Heart right ventricle (tissue), 16 donors: ENCODE measurements around the gene POTEJ. TPM values are rescaled to one million over a fixed set of nuclear protein-coding genes. Genes with fewer than 3 reads are reported as not detected.
"Not testable (repeated sequence)": the region's sequence is repeated elsewhere in the genome, so short reads cannot be mapped to it uniquely, and the experiment has no call there.

ENCODE experiments used
- ATAC-seq, 8 donors: fragments of 200-7000 bp; cut with Tn5 transposase; one replicate each; pipeline ENCODE4 v1.9.1; 2020; ENCODE audit warnings: mild to moderate bottlenecking in 8 of 8, moderate library complexity in 8 of 8, moderate number of reproducible peaks in 1 of 8
- DNase-seq, 2 donors: peaks; one replicate each; pipeline ENCODE4 v3.0.0-alpha.2; 2020
- H3K27ac ChIP-seq, 10 donors: fragments of 200-600 bp; sonication (generic) in 2 of 10; one replicate each; pipeline versions ENCODE4 v1.5.0 to v1.8.0; 2020 to 2022; ENCODE audit warnings: mild to moderate bottlenecking in 3 of 10
- H3K27me3 ChIP-seq, 7 donors: fragments of 200-600 bp; one replicate each; pipeline ENCODE4 v1.8.0; 2021 to 2022; ENCODE audit warnings: mild to moderate bottlenecking in 2 of 7
- H3K36me3 ChIP-seq, 9 donors: fragments of 200-600 bp; sonication (generic) in 1 of 9; one replicate each; pipeline versions ENCODE4 v1.5.0 to v1.8.0; 2020 to 2022; ENCODE audit warnings: mild to moderate bottlenecking in 2 of 9
- H3K4me1 ChIP-seq, 9 donors: fragments of 200-600 bp; sonication (generic) in 1 of 9; one replicate each; pipeline versions ENCODE4 v1.5.0 to v1.8.0; 2020 to 2022; ENCODE audit warnings: mild to moderate bottlenecking in 4 of 9
- H3K4me3 ChIP-seq, 10 donors: fragments of 200-600 bp; sonication (generic) in 2 of 10; one replicate each; pipeline versions ENCODE4 v1.5.0 to v1.8.0; 2020 to 2022; ENCODE audit warnings: mild to moderate bottlenecking in 7 of 10, moderate library complexity in 2 of 10
- H3K9me3 ChIP-seq, 11 donors: fragments of 200-600 bp in 10 of 11; sonication (generic) in 2 of 11; one replicate each; pipeline versions ENCODE4 v1.5.0 to v1.8.0; 2013 to 2022; ENCODE audit warnings: mild to moderate bottlenecking in 2 of 11, control low read depth in 1 of 11, moderate library complexity in 1 of 11
- WGBS, 2 donors: extraction: QIAGEN DNeasy Blood & Tissue Kit; methylation state at CpG; one replicate each; pipeline ENCODE4 v1.1.7; 2013; ENCODE audit warnings: inconsistent platforms in 1 of 2; 5-methylcytosine and 5-hydroxymethylcytosine counted together
- intact Hi-C, 10 donors: fragments of 100-400 bp; cut with DNase I; formaldehyde crosslinking; loops; one replicate each; pipeline versions ENCODE4 v1.11.1 to v1.14.2; 2022
- polyA plus RNA-seq, 2 donors: library from polyadenylated mRNA; stranded (reverse); fragments of 200-250 nt; gene quantifications; one replicate each; pipeline ENCODE4 v1.2.3, GENCODE V29; 2013
- total RNA-seq, 10 donors: library from RNA; stranded (reverse); fragmentation: NEBNext Ultra II Directional in 3 of 10; extraction: Animal tissue kit (Norgen Biotek cat#: 25700) in 3 of 10; gene quantifications; one replicate each; pipeline versions ENCODE4 v1.2.1 to v1.2.4, GENCODE V29; 2021 to 2023
- donor health status: Arrhythmogenic right ventricular cardiomyopathy.
- donor health status: ischemic (EF 13 %, LVEDD 7.1; RV severe dilation, severe dysfunction).
- donor health status: healthy with polysubstance abuse.
- donor health status: DM: no; HTN: yes; CAD: no.
- donor health status: DM: no; HTN: no; CAD: no.
- donor health status: ischemic (EF 25% LVEDD 6.9; RV normal size, moderate dysfunction).
- donor health status: ischemic (EF 25% LVEDD 5.7; RV mildly dilated, moderate dysfunction).
- donor health status: healthy.
- donor health status: DM: yes; HTN: yes; CAD: no.
- donor health status: Ischemic cardiomyopathy.
- donor health status: ischemic (EF 35%, LVEDD 5.7; RV mildly dilated, moderate dysfunction).
- donor health status: nonischemic (EF 11% LVEDD 7.7; RV severe dilation, severe dysfunction).
- donor health status: DM: yes; HTN: yes; CAD: no.
- donor health status: PGD.
- donor health status: ischemic (EF 29% LVEDD 5.4; RV normal size, mild dysfunction).
- donor health status: nonischemic (EF 23%, LVEDD 6.1; RV moderate dilation, normal function).

Gene POTEJ
- total and polyA plus RNA-seq, 12 donors = not detected

GRCh38 chr2:130588688-130589458, 22.4 kb upstream of the POTEJ start:
- H3K27me3 ChIP-seq, intact Hi-C loops, ATAC-seq, H3K27ac ChIP-seq, H3K4me3 ChIP-seq, H3K4me1 ChIP-seq, H3K36me3 ChIP-seq, DNase-seq, H3K9me3 ChIP-seq: not testable (repeated sequence)
- no CpG with 5 or more reads among the region's 11 CpGs for WGBS, 2 donors

GRCh38 chr2:130590170-130590841, 20.9 kb upstream of the POTEJ start:
- ATAC-seq = peak in 4 of 8 donors; percentile 7 to 52 (median 35)
- H3K36me3 ChIP-seq, H3K4me3 ChIP-seq, H3K27me3 ChIP-seq, H3K27ac ChIP-seq, DNase-seq, H3K9me3 ChIP-seq, H3K4me1 ChIP-seq, intact Hi-C loops: not testable (repeated sequence)
- 9 to 10% methylated on average over 5 of the region's 8 CpGs for WGBS, 2 donors

GRCh38 chr2:130590842-130591359, 20.3 kb upstream of the POTEJ start:
- H3K27ac ChIP-seq, H3K4me3 ChIP-seq, H3K9me3 ChIP-seq, DNase-seq, H3K27me3 ChIP-seq, H3K4me1 ChIP-seq, H3K36me3 ChIP-seq, intact Hi-C loops: not testable (repeated sequence)
- ATAC-seq = peak in 5 of 8 donors; percentile 36 to 67 (median 48)
- 0 to 10% methylated on average over 5 of the region's 7 CpGs for WGBS, 2 donors

GRCh38 chr2:130592791-130593414, 18.3 kb upstream of the POTEJ start:
- H3K36me3 ChIP-seq, H3K4me1 ChIP-seq, H3K4me3 ChIP-seq, H3K9me3 ChIP-seq, intact Hi-C loops, H3K27ac ChIP-seq, DNase-seq, H3K27me3 ChIP-seq: not testable (repeated sequence)
- peak in 5 of 8 donors; percentile 25 to 50 (median 46) for ATAC-seq
- 42 to 58% methylated on average over 6 of the region's 40 CpGs for WGBS, 2 donors

- DNase-seq, H3K36me3 ChIP-seq, H3K4me3 ChIP-seq, H3K9me3 ChIP-seq, intact Hi-C loops, H3K4me1 ChIP-seq, H3K27ac ChIP-seq: not testable (repeated sequence)
- ATAC-seq = peak in 1 of 8 donors; percentile 36
- 84 to 94% methylated on average over 1 to 2 of the region's 4 CpGs for WGBS, 2 donors
- peaks cover 0 to 11% (median 4%) of the 10 kb centered on the region in 7 donors for H3K27me3 ChIP-seq
Measured at GRCh38 chr2:130594011-130594410, 17.2 kb upstream of the POTEJ start.

- DNase-seq, H3K36me3 ChIP-seq, H3K4me3 ChIP-seq, H3K4me1 ChIP-seq, H3K9me3 ChIP-seq, H3K27ac ChIP-seq, intact Hi-C loops: not testable (repeated sequence)
- peak in 1 of 8 donors; percentile 23 for ATAC-seq
- H3K27me3 ChIP-seq = peaks cover 0 to 11% (median 4%) of the 10 kb centered on the region in 7 donors
- WGBS, 2 donors = 74 to 93% methylated on average over 2 of the region's 6 CpGs
Measured at GRCh38 chr2:130596757-130597156, 14.5 kb upstream of the POTEJ start.

GRCh38 chr2:130597994-130598393, 13.2 kb upstream of the POTEJ start:
- H3K4me1 ChIP-seq, intact Hi-C loops, ATAC-seq, H3K4me3 ChIP-seq, DNase-seq, H3K27ac ChIP-seq, H3K36me3 ChIP-seq, H3K9me3 ChIP-seq: not testable (repeated sequence)
- peaks cover 0 to 12% (median 4%) of the 10 kb centered on the region in 7 donors for H3K27me3 ChIP-seq
- no CpG with 5 or more reads among the region's 22 CpGs for WGBS, 2 donors

GRCh38 chr2:130598463-130598862, 12.8 kb upstream of the POTEJ start:
- DNase-seq, H3K9me3 ChIP-seq, H3K4me1 ChIP-seq, H3K4me3 ChIP-seq, H3K36me3 ChIP-seq, H3K27ac ChIP-seq, intact Hi-C loops, ATAC-seq: not testable (repeated sequence)
- peaks cover 0 to 11% (median 7%) of the 10 kb centered on the region in 7 donors for H3K27me3 ChIP-seq
- WGBS, 2 donors = 38 to 43% methylated on average over 13 of the region's 15 CpGs

GRCh38 chr2:130599393-130599792, 11.8 kb upstream of the POTEJ start, which contains the start of gene CFC1:
Gene CFC1, minus strand, starts transcription at chr2:130599575. Its CDS starts 288 bp downstream, at chr2:130599287.
- H3K27ac ChIP-seq, H3K9me3 ChIP-seq, H3K4me3 ChIP-seq, H3K27me3 ChIP-seq, H3K4me1 ChIP-seq, DNase-seq, ATAC-seq, intact Hi-C loops, H3K36me3 ChIP-seq: not testable (repeated sequence)
- no CpG with 5 or more reads among the region's 6 CpGs for WGBS, 2 donors

GRCh38 chr2:130599926-130600325, 11.3 kb upstream of the POTEJ start:
- H3K9me3 ChIP-seq, H3K27ac ChIP-seq, H3K27me3 ChIP-seq, H3K4me3 ChIP-seq, H3K4me1 ChIP-seq, intact Hi-C loops, ATAC-seq, H3K36me3 ChIP-seq, DNase-seq: not testable (repeated sequence)
- WGBS, 2 donors = 85 to 94% methylated on average over 8 of the region's 9 CpGs
